AG09319 (cell line): ENCODE results near the gene DERL2.

Source experiments
- DNase-seq: peaks from one replicate; pipeline ENCODE4 v3.0.0-alpha.2; 2010; ENCODE audit warnings: low read depth; ENCODE audit errors: extremely low read depth
- CTCF ChIP-seq: IDR thresholded peaks from 2 replicates; pipeline ENCODE4 v1.5.1; 2011; ENCODE audit warnings: low read depth, mild to moderate bottlenecking, inconsistent platforms, low read length, moderate library complexity

Gene DERL2

GRCh38 chr17:5424909-5425308 lies 61.1 kb downstream of the DERL2 start:
- no peak for TF ChIP-seq CTCF
- no peak for DNase-seq

- DNase-seq = no peak
- no peak for TF ChIP-seq CTCF
These were observed 63.5 kb downstream of the DERL2 start for GRCh38 chr17:5422505-5422904.
